ENCODE measurements around the gene PRRX2. TPM values are rescaled to one million over a fixed set of nuclear protein-coding genes. Genes with fewer than 3 reads are reported as not detected.
"Not testable (repeated sequence)": the region's sequence is repeated elsewhere in the genome, so short reads cannot be mapped to it uniquely, and the experiment has no call there.

PRRX2 gene
- total and polyA plus RNA-seq, 7 experiments from 2014 or later: 1.1 TPM; not detected in 6

GRCh38 chr9:129745200-129745599 lies 79.8 kb downstream of the PRRX2 start:
- no peak overlapping the region for H3K4me3 ChIP-seq (ENCODE audit: low read length)
- Mint-ChIP-seq H3K9me3 (no peaks in the 10 kb centered on the region), H3K27ac (no peak overlapping the region), H3K27me3 (peaks cover 0 to 5% (median 0%) of the 10 kb centered on the region in 5 donors), H3K36me3 (no peaks in the 10 kb centered on the region), H3K4me1 (peaks cover 0 to 2% (median 0%) of the 10 kb centered on the region in 7 donors), H3K4me3 (no peak overlapping the region)
- ATAC-seq (no peak), DNase-seq (no peak)
- H3K27me3 ChIP-seq (ENCODE audit: control insufficient read depth in 2 of 2, insufficient read depth in 2 of 2, low read length in 2 of 2): no peaks in the 10 kb centered on the region
- ChIA-PET CTCF (interaction anchor here (0.7 kb wide), 1 partner anchor 621 kb away, joined by 3 read pairs; no protein-coding TSS in a partner anchor), POLR2A (no interaction called here)
- H3K27ac ChIP-seq (ENCODE audit: low read depth, low read length): no peak overlapping the region
- H3K36me3 ChIP-seq (ENCODE audit: control insufficient read depth in 2 of 3, insufficient read depth in 3 of 3, low read length in 3 of 3): no peaks in the 10 kb centered on the region
- no peaks in the 10 kb centered on the region for H3K4me1 ChIP-seq (ENCODE audit: control insufficient read depth in 2 of 2, insufficient read depth in 2 of 2, low read length in 2 of 2)
- no peaks in the 10 kb centered on the region for H3K9me3 ChIP-seq (ENCODE audit: control insufficient read depth in 2 of 3, low read length in 3 of 3)
- intact Hi-C loops (cut with micrococcal nuclease): no loop called here

- Mint-ChIP-seq H3K36me3 (no peaks in the 10 kb centered on the region), H3K27ac (no peak overlapping the region), H3K4me3 (no peak overlapping the region), H3K27me3 (peaks cover 0 to 5% (median 0%) of the 10 kb centered on the region in 5 donors), H3K9me3 (no peaks in the 10 kb centered on the region), H3K4me1 (peaks cover 0 to 2% (median 0%) of the 10 kb centered on the region in 7 donors)
- ATAC-seq: no peak
- DNase-seq: no peak
- H3K9me3 ChIP-seq (ENCODE audit: control insufficient read depth in 2 of 3, low read length in 3 of 3): no peaks in the 10 kb centered on the region
- no peak overlapping the region for H3K4me3 ChIP-seq (ENCODE audit: low read length)
- intact Hi-C loops (cut with micrococcal nuclease): no loop called here
- H3K4me1 ChIP-seq (ENCODE audit: control insufficient read depth in 2 of 2, insufficient read depth in 2 of 2, low read length in 2 of 2): no peaks in the 10 kb centered on the region
- no peak overlapping the region for H3K27ac ChIP-seq (ENCODE audit: low read depth, low read length)
- H3K36me3 ChIP-seq (ENCODE audit: control insufficient read depth in 2 of 3, insufficient read depth in 3 of 3, low read length in 3 of 3): no peaks in the 10 kb centered on the region
- CTCF ChIA-PET: no interaction called here
- POLR2A ChIA-PET: no interaction called here
- H3K27me3 ChIP-seq (ENCODE audit: control insufficient read depth in 2 of 2, insufficient read depth in 2 of 2, low read length in 2 of 2): no peaks in the 10 kb centered on the region
These were observed 80.8 kb downstream of the PRRX2 start for GRCh38 chr9:129746092-129746777.

- Histone ChIP-seq H3K36me3 (ENCODE audit: control insufficient read depth in 2 of 3, insufficient read depth in 3 of 3, low read length in 3 of 3) (no peaks in the 10 kb centered on the region), H3K9me3 (ENCODE audit: control insufficient read depth in 2 of 3, low read length in 3 of 3) (no peaks in the 10 kb centered on the region), H3K27me3 (ENCODE audit: control insufficient read depth in 2 of 2, insufficient read depth in 2 of 2, low read length in 2 of 2) (no peaks in the 10 kb centered on the region), H3K27ac (ENCODE audit: low read depth, low read length) (no peak overlapping the region), H3K4me3 (ENCODE audit: low read length) (no peak overlapping the region), H3K4me1 (ENCODE audit: control insufficient read depth in 2 of 2, insufficient read depth in 2 of 2, low read length in 2 of 2) (peaks cover 0 to 6% of the 10 kb centered on the region in 2 donors)
- no peaks in the 10 kb centered on the region for H3K36me3 Mint-ChIP-seq
- H3K4me1 Mint-ChIP-seq: peaks cover 6 to 14% (median 9%) of the 10 kb centered on the region in 7 donors
- DNase-seq: no peak
- no peak overlapping the region for H3K27ac Mint-ChIP-seq
- intact Hi-C loops (cut with micrococcal nuclease): no loop called here
- no peak overlapping the region for H3K4me3 Mint-ChIP-seq
- CTCF ChIA-PET: no interaction called here
- no peak for ATAC-seq
- no peaks in the 10 kb centered on the region for H3K9me3 Mint-ChIP-seq
- peaks cover 0 to 7% (median 0%) of the 10 kb centered on the region in 5 donors for H3K27me3 Mint-ChIP-seq
- POLR2A ChIA-PET: no interaction called here
These were observed 82.8 kb downstream of the PRRX2 start for GRCh38 chr9:129748249-129748648.

- H3K27ac ChIP-seq (ENCODE audit: low read depth, low read length); intact Hi-C loops (cut with micrococcal nuclease); H3K4me3 ChIP-seq (ENCODE audit: low read length); H3K4me1 ChIP-seq (ENCODE audit: control insufficient read depth in 2 of 2, insufficient read depth in 2 of 2, low read length in 2 of 2); DNase-seq; ATAC-seq; H3K27ac Mint-ChIP-seq; H3K9me3 ChIP-seq (ENCODE audit: control insufficient read depth in 2 of 3, low read length in 3 of 3); POLR2A ChIA-PET; H3K9me3 Mint-ChIP-seq; H3K36me3 Mint-ChIP-seq; H3K27me3 ChIP-seq (ENCODE audit: control insufficient read depth in 2 of 2, insufficient read depth in 2 of 2, low read length in 2 of 2); H3K4me3 Mint-ChIP-seq; CTCF ChIA-PET; H3K36me3 ChIP-seq (ENCODE audit: control insufficient read depth in 2 of 3, insufficient read depth in 3 of 3, low read length in 3 of 3): not testable (repeated sequence)
- Mint-ChIP-seq H3K27me3 (peaks cover 0 to 13% (median 0%) of the 10 kb centered on the region in 5 donors), H3K4me1 (peaks cover 6 to 18% (median 11%) of the 10 kb centered on the region in 7 donors)
These were observed 83.6 kb downstream of the PRRX2 start for GRCh38 chr9:129749052-129749451.

- H3K4me3 Mint-ChIP-seq: no peak overlapping the region
- H3K36me3 Mint-ChIP-seq: no peaks in the 10 kb centered on the region
- Histone ChIP-seq H3K4me3 (ENCODE audit: low read length) (no peak overlapping the region), H3K27me3 (ENCODE audit: control insufficient read depth in 2 of 2, insufficient read depth in 2 of 2, low read length in 2 of 2) (no peaks in the 10 kb centered on the region), H3K4me1 (ENCODE audit: control insufficient read depth in 2 of 2, insufficient read depth in 2 of 2, low read length in 2 of 2) (peaks cover 0 to 6% of the 10 kb centered on the region in 2 donors), H3K9me3 (ENCODE audit: control insufficient read depth in 2 of 3, low read length in 3 of 3) (no peaks in the 10 kb centered on the region), H3K36me3 (ENCODE audit: control insufficient read depth in 2 of 3, insufficient read depth in 3 of 3, low read length in 3 of 3) (no peaks in the 10 kb centered on the region), H3K27ac (ENCODE audit: low read depth, low read length) (no peak overlapping the region)
- no peaks in the 10 kb centered on the region for H3K9me3 Mint-ChIP-seq
- peaks cover 0 to 14% (median 0%) of the 10 kb centered on the region in 5 donors for H3K27me3 Mint-ChIP-seq
- ChIA-PET CTCF (no interaction called here), POLR2A (no interaction called here)
- intact Hi-C loops (cut with micrococcal nuclease): no loop called here
- H3K27ac Mint-ChIP-seq: no peak overlapping the region
- ATAC-seq: no peak
- no peak for DNase-seq
- H3K4me1 Mint-ChIP-seq: peaks cover 6 to 19% (median 11%) of the 10 kb centered on the region in 7 donors
These were observed 84.1 kb downstream of the PRRX2 start for GRCh38 chr9:129749575-129749974.

GRCh38 chr9:129750013-129750638 lies 84.7 kb downstream of the PRRX2 start:
- Mint-ChIP-seq H3K4me1 (peaks cover 6 to 19% (median 11%) of the 10 kb centered on the region in 7 donors), H3K9me3 (no peaks in the 10 kb centered on the region), H3K27me3 (peaks cover 0 to 11% (median 0%) of the 10 kb centered on the region in 5 donors), H3K36me3 (no peaks in the 10 kb centered on the region), H3K4me3 (no peak overlapping the region), H3K27ac (no peak overlapping the region)
- intact Hi-C loops (cut with micrococcal nuclease): no loop called here
- ATAC-seq (no peak), DNase-seq (no peak)
- H3K27me3 ChIP-seq (ENCODE audit: control insufficient read depth in 2 of 2, insufficient read depth in 2 of 2, low read length in 2 of 2): no peaks in the 10 kb centered on the region
- POLR2A ChIA-PET: no interaction called here
- no peak overlapping the region for H3K27ac ChIP-seq (ENCODE audit: low read depth, low read length)
- CTCF ChIA-PET: interaction anchor here (0.6 kb wide), 1 partner anchor 403 kb away, joined by 4 read pairs; no protein-coding TSS in a partner anchor
- H3K9me3 ChIP-seq (ENCODE audit: control insufficient read depth in 2 of 3, low read length in 3 of 3): no peaks in the 10 kb centered on the region
- H3K4me1 ChIP-seq (ENCODE audit: control insufficient read depth in 2 of 2, insufficient read depth in 2 of 2, low read length in 2 of 2): peaks cover 0 to 6% of the 10 kb centered on the region in 2 donors
- H3K36me3 ChIP-seq (ENCODE audit: control insufficient read depth in 2 of 3, insufficient read depth in 3 of 3, low read length in 3 of 3): no peaks in the 10 kb centered on the region
- H3K4me3 ChIP-seq (ENCODE audit: low read length): no peak overlapping the region
